Left ventricle myocardium inferior (tissue), 1 donor: ENCODE results near the gene NCAPH2. TPM values are rescaled to one million over a fixed set of nuclear protein-coding genes. Genes with fewer than 3 reads are reported as not detected.
A peak's percentile ranks its signal among the peaks of the same experiment; 100 is the strongest.

Experiments used
- DNase-seq: peaks from one replicate; pipeline ENCODE4 v3.0.0-alpha.2; 2020
- H3K27ac ChIP-seq: fragments of 200-600 bp; replicated peaks from 2 replicates; pipeline ENCODE4 v1.8.0; 2021
- H3K27me3 ChIP-seq: fragments of 200-600 bp; 2 replicates; pipeline ENCODE4 v1.8.0; 2021; ENCODE audit warnings: low read depth
- H3K36me3 ChIP-seq: fragments of 200-600 bp; 2 replicates; pipeline ENCODE4 v1.8.0; 2021
- H3K4me1 ChIP-seq: fragments of 200-600 bp; 2 replicates; pipeline ENCODE4 v1.8.0; 2021
- H3K4me3 ChIP-seq: fragments of 200-600 bp; 2 replicates; pipeline ENCODE4 v1.8.0; 2021; ENCODE audit warnings: mild to moderate bottlenecking, moderate library complexity
- H3K9me3 ChIP-seq: fragments of 200-600 bp; replicated peaks from 2 replicates; pipeline ENCODE4 v1.8.0; 2021
- intact Hi-C: fragments of 100-400 bp; cut with micrococcal nuclease; formaldehyde crosslinking; loops from one replicate; pipeline ENCODE4 v1.11.0; 2022
- total RNA-seq: library from RNA; stranded (reverse); fragmentation: NEBNext Ultra II Directional; extraction: Animal tissue kit (Norgen Biotek cat#: 25700); gene quantifications from one replicate; pipeline ENCODE4 v1.2.1, GENCODE V29; 2021
- TF ChIP-seq, protein P1 (sequence below): fragments of 200-600 bp; IDR thresholded peaks from 2 replicates; pipeline ENCODE4 v1.8.0; 2021; ENCODE audit warnings: antibody characterized with exemption, mild to moderate bottlenecking, borderline replicate concordance
- donor health status: DM: no; HTN: yes; CAD: no; lungs with severe emphysema.

The NCAPH2 gene
- total RNA-seq, 1 donor from 2014 or later, result 27.7 TPM

DNA sequence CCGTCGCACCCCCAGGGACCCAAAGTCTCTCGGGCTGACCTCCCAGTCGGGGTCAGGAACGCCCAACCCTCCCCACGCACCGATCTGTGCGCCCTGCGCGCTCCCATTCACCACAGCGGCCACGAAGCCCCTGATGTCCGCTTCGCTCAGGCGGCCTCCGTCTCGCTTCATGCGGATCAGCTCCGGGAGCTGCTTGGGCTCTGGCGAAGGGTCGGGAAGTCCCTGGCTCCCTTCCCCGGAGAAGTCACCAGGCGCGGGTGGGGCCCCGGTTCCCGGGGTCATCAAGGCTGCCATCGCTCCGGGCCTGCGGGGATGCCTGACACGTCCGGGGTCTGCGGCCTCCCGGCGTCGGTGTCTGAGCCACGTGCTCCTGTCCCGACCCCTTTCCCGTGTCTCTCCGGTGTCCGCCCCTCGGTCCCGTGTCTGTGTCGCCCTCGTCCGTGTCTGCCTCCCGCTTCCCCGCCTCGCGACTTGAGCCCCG, 21.4 kb downstream of the NCAPH2 start:
- TF ChIP-seq, protein P1, sequence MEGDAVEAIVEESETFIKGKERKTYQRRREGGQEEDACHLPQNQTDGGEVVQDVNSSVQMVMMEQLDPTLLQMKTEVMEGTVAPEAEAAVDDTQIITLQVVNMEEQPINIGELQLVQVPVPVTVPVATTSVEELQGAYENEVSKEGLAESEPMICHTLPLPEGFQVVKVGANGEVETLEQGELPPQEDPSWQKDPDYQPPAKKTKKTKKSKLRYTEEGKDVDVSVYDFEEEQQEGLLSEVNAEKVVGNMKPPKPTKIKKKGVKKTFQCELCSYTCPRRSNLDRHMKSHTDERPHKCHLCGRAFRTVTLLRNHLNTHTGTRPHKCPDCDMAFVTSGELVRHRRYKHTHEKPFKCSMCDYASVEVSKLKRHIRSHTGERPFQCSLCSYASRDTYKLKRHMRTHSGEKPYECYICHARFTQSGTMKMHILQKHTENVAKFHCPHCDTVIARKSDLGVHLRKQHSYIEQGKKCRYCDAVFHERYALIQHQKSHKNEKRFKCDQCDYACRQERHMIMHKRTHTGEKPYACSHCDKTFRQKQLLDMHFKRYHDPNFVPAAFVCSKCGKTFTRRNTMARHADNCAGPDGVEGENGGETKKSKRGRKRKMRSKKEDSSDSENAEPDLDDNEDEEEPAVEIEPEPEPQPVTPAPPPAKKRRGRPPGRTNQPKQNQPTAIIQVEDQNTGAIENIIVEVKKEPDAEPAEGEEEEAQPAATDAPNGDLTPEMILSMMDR, result no peak
- intact Hi-C loops, result no loop called here
- peaks cover 82% of the 10 kb centered on the region for H3K4me1 ChIP-seq
- H3K9me3 ChIP-seq, result no peaks in the 10 kb centered on the region
- no peaks in the 10 kb centered on the region for H3K36me3 ChIP-seq
- H3K27ac ChIP-seq, result peak overlapping the region; percentile 94
- DNase-seq, result no peak
- peaks cover 55% of the 10 kb centered on the region for H3K27me3 ChIP-seq
- peak overlapping the region; percentile 74 for H3K4me3 ChIP-seq

GRCh38 chr22:50529897-50530579, 22.0 kb downstream of the NCAPH2 start, which contains the start of gene TYMP:
Gene TYMP, minus strand, starts transcription at chr22:50530012. Its CDS starts 303 bp downstream, at chr22:50529709.
- intact Hi-C loops, result no loop called here
- H3K27me3 ChIP-seq, result peaks cover 61% of the 10 kb centered on the region
- TF ChIP-seq, protein P1, result no peak
- peak within 1 kb of the TSS; percentile 74 for H3K4me3 ChIP-seq
- peak; percentile 87 for DNase-seq
- H3K27ac ChIP-seq, result peak within 1 kb of the TSS; percentile 94
- H3K9me3 ChIP-seq, result no peaks in the 10 kb centered on the region
- no peaks in the 10 kb centered on the region for H3K36me3 ChIP-seq
- H3K4me1 ChIP-seq, result peaks cover 76% of the 10 kb centered on the region

- peak overlapping the region; percentile 94 for H3K27ac ChIP-seq
- no peaks in the 10 kb centered on the region for H3K36me3 ChIP-seq
- H3K4me1 ChIP-seq, result peaks cover 73% of the 10 kb centered on the region
- H3K4me3 ChIP-seq, result peak overlapping the region; percentile 74
- intact Hi-C loops, result no loop called here
- peak; percentile 52 for DNase-seq
- H3K9me3 ChIP-seq, result no peaks in the 10 kb centered on the region
- TF ChIP-seq, protein P1, result no peak
- peaks cover 65% of the 10 kb centered on the region for H3K27me3 ChIP-seq
Observed at GRCh38 chr22:50530580-50530876, 22.5 kb downstream of the NCAPH2 start.

GRCh38 chr22:50530877-50531545, 23.0 kb downstream of the NCAPH2 start:
- intact Hi-C loops, result no loop called here
- peaks cover 66% of the 10 kb centered on the region for H3K27me3 ChIP-seq
- peak overlapping the region; percentile 94 for H3K27ac ChIP-seq
- peaks cover 69% of the 10 kb centered on the region for H3K4me1 ChIP-seq
- peak; percentile 87 for DNase-seq
- TF ChIP-seq, protein P1, result no peak
- peak overlapping the region; percentile 74 for H3K4me3 ChIP-seq
- no peaks in the 10 kb centered on the region for H3K9me3 ChIP-seq
- no peaks in the 10 kb centered on the region for H3K36me3 ChIP-seq

- H3K4me1 ChIP-seq, result peaks cover 63% of the 10 kb centered on the region
- peak; percentile 58 for DNase-seq
- H3K9me3 ChIP-seq, result no peaks in the 10 kb centered on the region
- TF ChIP-seq, protein P1, result no peak
- H3K36me3 ChIP-seq, result no peaks in the 10 kb centered on the region
- peaks cover 71% of the 10 kb centered on the region for H3K27me3 ChIP-seq
- H3K27ac ChIP-seq, result peak overlapping the region; percentile 94
- peak overlapping the region; percentile 74 for H3K4me3 ChIP-seq
- intact Hi-C loops, result no loop called here
Observed at GRCh38 chr22:50531546-50531961, 23.5 kb downstream of the NCAPH2 start.
